ENCODE data around the gene UACA.

Gene UACA

DNA sequence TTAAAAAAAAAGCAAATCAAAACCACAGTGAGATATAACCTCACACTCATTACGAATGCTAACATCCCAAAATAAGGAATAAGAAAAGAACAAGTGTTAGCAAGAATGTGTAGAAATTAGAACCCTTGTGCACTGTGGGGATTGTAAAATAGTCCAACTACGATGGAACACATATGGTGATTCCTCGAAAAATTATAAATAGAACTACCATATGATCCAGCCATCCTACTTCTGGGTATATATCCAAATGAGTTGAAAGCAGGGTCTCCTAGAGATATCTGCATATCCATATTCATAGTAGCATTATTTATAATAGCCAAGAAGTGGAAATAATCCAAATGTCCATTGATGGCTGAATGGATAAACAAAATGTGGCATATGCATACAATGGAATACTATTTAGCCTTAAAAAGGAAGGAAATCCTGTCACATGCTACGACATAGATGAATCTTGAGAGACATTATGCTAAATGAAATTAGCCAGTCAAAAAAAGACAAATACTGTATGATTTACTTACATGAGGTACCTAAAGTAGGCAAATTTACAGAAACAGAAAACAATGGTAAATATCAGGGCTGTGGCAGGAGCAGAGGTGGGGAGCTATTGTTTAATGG is 55.6 kb downstream of the UACA start:
- no peak overlapping the region for H3K4me3 ChIP-seq (ENCODE audit: low read length in 2 of 2)
- no peaks in the 10 kb centered on the region for H3K36me3 ChIP-seq (replicated peaks in 1 of 2; ENCODE audit: control insufficient read depth in 2 of 2, insufficient read depth in 2 of 2, low read length in 2 of 2)
- H3K23ac ChIP-seq (ENCODE audit: low read depth, low read length, poor library complexity) = no peak overlapping the region
- H3K18ac ChIP-seq (ENCODE audit: low read length) = no peak overlapping the region
- no peak for DNase-seq (ENCODE audit: low spot score)
- no peak overlapping the region for H4K8ac ChIP-seq (ENCODE audit: low read depth, low read length)
- H2AFZ ChIP-seq (ENCODE audit: low read length) = no peak overlapping the region
- H3K27me3 ChIP-seq (ENCODE audit: control insufficient read depth in 3 of 3, insufficient read depth in 3 of 3, low read depth in 1 of 3, low read length in 3 of 3) = no peaks in the 10 kb centered on the region
- H4K91ac ChIP-seq (ENCODE audit: low read depth, low read length, poor library complexity) = no peak overlapping the region
- no peak overlapping the region for H2BK12ac ChIP-seq (ENCODE audit: low read length)
- no peak overlapping the region for H3K9ac ChIP-seq (ENCODE audit: low read depth, low read length, poor library complexity)
- H3K14ac ChIP-seq (ENCODE audit: low read length) = no peak overlapping the region
- H2BK15ac ChIP-seq (ENCODE audit: low read length) = no peak overlapping the region
- H3K27ac ChIP-seq (replicated peaks; ENCODE audit: low read length) = no peak overlapping the region
- no peaks in the 10 kb centered on the region for H3K9me3 ChIP-seq (replicated peaks in 1 of 2; ENCODE audit: control insufficient read depth in 2 of 2, insufficient read depth in 1 of 2, low read depth in 1 of 2, low read length in 2 of 2)
- peaks cover 10% of the 10 kb centered on the region in 2 donors for H3K4me1 ChIP-seq (ENCODE audit: control insufficient read depth in 2 of 2, insufficient read depth in 1 of 2, low read depth in 1 of 2, low read length in 2 of 2)
- H2BK120ac ChIP-seq (ENCODE audit: low read depth, low read length) = no peak overlapping the region
- no peak overlapping the region for H3K4ac ChIP-seq (ENCODE audit: low read length)
- H3K79me1 ChIP-seq (ENCODE audit: low read depth, low read length) = no peaks in the 10 kb centered on the region
- H3K4me2 ChIP-seq (ENCODE audit: insufficient read depth, low read length, poor library complexity, severe bottlenecking) = no peak overlapping the region
- H2AK5ac ChIP-seq (ENCODE audit: low read depth, low read length) = no peak overlapping the region
- H2BK5ac ChIP-seq (ENCODE audit: low read length) = no peak overlapping the region
- WGBS, 2 donors (ENCODE audit: extremely low coverage in 2 of 2, insufficient read length in 2 of 2, insufficient replicate concordance in 1 of 2) = no CpG with 5 or more reads among the region's 4 CpGs

DNA sequence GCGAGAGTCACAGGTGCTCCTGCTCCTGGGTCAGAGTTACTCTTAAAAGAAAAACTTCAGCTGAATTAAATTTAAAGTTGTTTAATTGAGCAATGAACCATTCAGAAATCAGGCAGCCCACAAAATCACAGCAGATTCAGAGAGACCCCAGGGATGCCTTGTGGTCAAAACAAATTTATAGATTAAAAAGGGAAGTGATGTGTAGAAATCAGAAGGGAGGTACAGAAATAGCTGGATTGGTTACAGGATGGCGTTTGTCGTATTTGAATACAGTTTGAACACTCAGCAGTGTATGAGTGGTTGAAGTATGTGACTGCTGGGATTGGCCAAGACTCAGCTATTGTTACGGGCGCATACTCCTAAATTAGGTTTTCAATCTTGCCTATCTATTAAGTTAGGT is 58.6 kb downstream of the UACA start:
- Histone ChIP-seq H3K27me3 (ENCODE audit: control insufficient read depth in 3 of 3, insufficient read depth in 3 of 3, low read depth in 1 of 3, low read length in 3 of 3) (no peaks in the 10 kb centered on the region), H3K79me1 (ENCODE audit: low read depth, low read length) (no peaks in the 10 kb centered on the region), H2BK120ac (ENCODE audit: low read depth, low read length) (no peak overlapping the region), H3K4ac (ENCODE audit: low read length) (no peak overlapping the region), H3K9ac (ENCODE audit: low read depth, low read length, poor library complexity) (no peak overlapping the region), H2BK12ac (ENCODE audit: low read length) (no peak overlapping the region), H2BK15ac (ENCODE audit: low read length) (no peak overlapping the region), H3K36me3 (replicated peaks in 1 of 2; ENCODE audit: control insufficient read depth in 2 of 2, insufficient read depth in 2 of 2, low read length in 2 of 2) (no peaks in the 10 kb centered on the region), H2BK5ac (ENCODE audit: low read length) (no peak overlapping the region), H4K91ac (ENCODE audit: low read depth, low read length, poor library complexity) (no peak overlapping the region), H3K4me1 (ENCODE audit: control insufficient read depth in 2 of 2, insufficient read depth in 1 of 2, low read depth in 1 of 2, low read length in 2 of 2) (peaks cover 8 to 19% of the 10 kb centered on the region in 2 donors), H3K4me2 (ENCODE audit: insufficient read depth, low read length, poor library complexity, severe bottlenecking) (no peak overlapping the region), H2AK5ac (ENCODE audit: low read depth, low read length) (no peak overlapping the region), H3K23ac (ENCODE audit: low read depth, low read length, poor library complexity) (no peak overlapping the region), H3K27ac (replicated peaks; ENCODE audit: low read length) (no peak overlapping the region), H3K4me3 (ENCODE audit: low read length in 2 of 2) (no peak overlapping the region), H3K18ac (ENCODE audit: low read length) (no peak overlapping the region), H4K8ac (ENCODE audit: low read depth, low read length) (no peak overlapping the region), H3K9me3 (replicated peaks in 1 of 2; ENCODE audit: control insufficient read depth in 2 of 2, insufficient read depth in 1 of 2, low read depth in 1 of 2, low read length in 2 of 2) (no peaks in the 10 kb centered on the region), H3K14ac (ENCODE audit: low read length) (no peak overlapping the region), H2AFZ (ENCODE audit: low read length) (no peak overlapping the region)
- no peak for DNase-seq (ENCODE audit: low spot score)
- no CpG with 5 or more reads among the region's 5 CpGs for WGBS, 2 donors (ENCODE audit: extremely low coverage in 2 of 2, insufficient read length in 2 of 2, insufficient replicate concordance in 1 of 2)

DNA sequence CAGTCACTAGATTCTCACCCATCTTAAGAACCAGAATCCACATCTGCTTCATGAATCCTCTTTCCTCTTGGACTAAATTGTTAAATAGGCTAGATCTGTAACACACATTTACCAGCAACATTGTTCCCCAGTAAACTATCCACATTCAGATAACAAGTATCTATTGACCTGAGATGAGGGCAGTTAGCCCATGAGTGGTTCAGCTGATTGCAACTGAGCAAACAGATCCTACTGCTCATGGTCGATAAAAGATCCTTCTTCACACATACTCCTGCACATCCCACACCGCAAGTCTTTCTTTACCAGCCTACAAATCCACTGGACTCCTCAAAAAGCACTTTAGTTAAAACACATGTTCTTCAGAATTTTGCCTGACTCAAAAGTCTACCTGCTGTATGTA is 59.2 kb downstream of the UACA start:
- H3K4ac ChIP-seq (ENCODE audit: low read length) = no peak overlapping the region
- H2BK12ac ChIP-seq (ENCODE audit: low read length) = no peak overlapping the region
- H3K23ac ChIP-seq (ENCODE audit: low read depth, low read length, poor library complexity) = no peak overlapping the region
- H3K27ac ChIP-seq (replicated peaks; ENCODE audit: low read length) = no peak overlapping the region
- no peaks in the 10 kb centered on the region for H3K27me3 ChIP-seq (ENCODE audit: control insufficient read depth in 3 of 3, insufficient read depth in 3 of 3, low read depth in 1 of 3, low read length in 3 of 3)
- H2AFZ ChIP-seq (ENCODE audit: low read length) = no peak overlapping the region
- H2AK5ac ChIP-seq (ENCODE audit: low read depth, low read length) = no peak overlapping the region
- H4K91ac ChIP-seq (ENCODE audit: low read depth, low read length, poor library complexity) = no peak overlapping the region
- H3K4me3 ChIP-seq (ENCODE audit: low read length in 2 of 2) = no peak overlapping the region
- no peaks in the 10 kb centered on the region for H3K79me1 ChIP-seq (ENCODE audit: low read depth, low read length)
- H2BK15ac ChIP-seq (ENCODE audit: low read length) = no peak overlapping the region
- no peak for DNase-seq (ENCODE audit: low spot score)
- H3K18ac ChIP-seq (ENCODE audit: low read length) = no peak overlapping the region
- H2BK5ac ChIP-seq (ENCODE audit: low read length) = no peak overlapping the region
- H3K4me2 ChIP-seq (ENCODE audit: insufficient read depth, low read length, poor library complexity, severe bottlenecking) = no peak overlapping the region
- H3K36me3 ChIP-seq (replicated peaks in 1 of 2; ENCODE audit: control insufficient read depth in 2 of 2, insufficient read depth in 2 of 2, low read length in 2 of 2) = no peaks in the 10 kb centered on the region
- H3K9me3 ChIP-seq (replicated peaks in 1 of 2; ENCODE audit: control insufficient read depth in 2 of 2, insufficient read depth in 1 of 2, low read depth in 1 of 2, low read length in 2 of 2) = no peaks in the 10 kb centered on the region
- H3K9ac ChIP-seq (ENCODE audit: low read depth, low read length, poor library complexity) = no peak overlapping the region
- H4K8ac ChIP-seq (ENCODE audit: low read depth, low read length) = no peak overlapping the region
- H3K14ac ChIP-seq (ENCODE audit: low read length) = no peak overlapping the region
- H3K4me1 ChIP-seq (ENCODE audit: control insufficient read depth in 2 of 2, insufficient read depth in 1 of 2, low read depth in 1 of 2, low read length in 2 of 2) = peaks cover 10 to 19% of the 10 kb centered on the region in 2 donors
- no peak overlapping the region for H2BK120ac ChIP-seq (ENCODE audit: low read depth, low read length)
- no CpG with 5 or more reads among the region's 2 CpGs for WGBS, 2 donors (ENCODE audit: extremely low coverage in 2 of 2, insufficient read length in 2 of 2, insufficient replicate concordance in 1 of 2)

DNA sequence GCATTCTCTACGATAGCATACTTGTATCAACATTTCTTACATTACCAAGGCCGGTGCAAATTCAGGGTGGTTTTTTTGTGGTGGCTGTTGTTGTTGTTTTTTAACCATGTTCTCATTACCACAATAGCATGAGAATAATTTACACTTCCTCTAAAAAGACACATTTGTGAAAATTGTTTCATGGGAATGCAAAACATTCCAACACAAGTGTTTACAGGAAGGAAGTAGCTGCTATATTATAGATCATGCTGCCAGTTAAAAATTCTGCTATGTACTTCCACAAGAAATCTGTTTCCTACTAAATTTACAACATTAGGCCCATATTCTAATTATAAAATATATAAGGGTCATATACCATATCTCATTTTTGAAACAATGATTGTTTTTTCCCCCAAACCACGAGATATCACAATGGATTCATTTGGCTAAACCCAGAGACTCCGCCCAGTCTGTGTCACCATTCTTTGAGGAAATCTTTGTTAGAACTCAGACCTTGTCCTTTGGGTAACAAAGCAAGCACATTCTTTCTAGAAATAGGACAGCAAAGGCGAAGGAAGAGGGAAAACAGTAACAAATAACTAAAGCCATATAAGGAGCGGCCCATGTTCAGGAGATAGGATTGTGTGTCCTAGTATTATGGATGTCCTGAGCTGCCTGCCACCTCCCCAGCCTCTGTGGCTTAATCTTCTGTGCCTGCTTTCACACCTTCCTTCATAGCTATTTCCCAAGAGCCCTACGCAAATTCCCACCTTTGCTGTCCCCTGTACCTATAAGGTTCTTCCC is 60.1 kb downstream of the UACA start:
- H3K9ac ChIP-seq (ENCODE audit: low read depth, low read length, poor library complexity) = no peak overlapping the region
- no peak for DNase-seq (ENCODE audit: low spot score)
- no peaks in the 10 kb centered on the region for H3K27me3 ChIP-seq (ENCODE audit: control insufficient read depth in 3 of 3, insufficient read depth in 3 of 3, low read depth in 1 of 3, low read length in 3 of 3)
- H2BK15ac ChIP-seq (ENCODE audit: low read length) = no peak overlapping the region
- no peak overlapping the region for H2BK5ac ChIP-seq (ENCODE audit: low read length)
- no peaks in the 10 kb centered on the region for H3K36me3 ChIP-seq (replicated peaks in 1 of 2; ENCODE audit: control insufficient read depth in 2 of 2, insufficient read depth in 2 of 2, low read length in 2 of 2)
- no peak overlapping the region for H2AK5ac ChIP-seq (ENCODE audit: low read depth, low read length)
- H3K9me3 ChIP-seq (replicated peaks in 1 of 2; ENCODE audit: control insufficient read depth in 2 of 2, insufficient read depth in 1 of 2, low read depth in 1 of 2, low read length in 2 of 2) = no peaks in the 10 kb centered on the region
- H3K4me2 ChIP-seq (ENCODE audit: insufficient read depth, low read length, poor library complexity, severe bottlenecking) = no peak overlapping the region
- H3K4ac ChIP-seq (ENCODE audit: low read length) = no peak overlapping the region
- no peak overlapping the region for H4K91ac ChIP-seq (ENCODE audit: low read depth, low read length, poor library complexity)
- peak overlapping the region; percentile 1 for H2AFZ ChIP-seq (ENCODE audit: low read length)
- H4K8ac ChIP-seq (ENCODE audit: low read depth, low read length) = no peak overlapping the region
- no peak overlapping the region for H3K23ac ChIP-seq (ENCODE audit: low read depth, low read length, poor library complexity)
- H3K4me3 ChIP-seq (ENCODE audit: low read length in 2 of 2) = no peak overlapping the region
- no peak overlapping the region for H3K27ac ChIP-seq (replicated peaks; ENCODE audit: low read length)
- peaks cover 10 to 19% of the 10 kb centered on the region in 2 donors for H3K4me1 ChIP-seq (ENCODE audit: control insufficient read depth in 2 of 2, insufficient read depth in 1 of 2, low read depth in 1 of 2, low read length in 2 of 2)
- WGBS, 2 donors (ENCODE audit: extremely low coverage in 2 of 2, insufficient read length in 2 of 2, insufficient replicate concordance in 1 of 2) = no CpG with 5 or more reads among the region's 7 CpGs
- H2BK12ac ChIP-seq (ENCODE audit: low read length) = no peak overlapping the region
- H3K14ac ChIP-seq (ENCODE audit: low read length) = no peak overlapping the region
- H3K18ac ChIP-seq (ENCODE audit: low read length) = no peak overlapping the region
- no peaks in the 10 kb centered on the region for H3K79me1 ChIP-seq (ENCODE audit: low read depth, low read length)
- H2BK120ac ChIP-seq (ENCODE audit: low read depth, low read length) = no peak overlapping the region

Data from neuronal stem cell (in vitro differentiated cells).